ENCODE data around the gene RAP2A.

DNA sequence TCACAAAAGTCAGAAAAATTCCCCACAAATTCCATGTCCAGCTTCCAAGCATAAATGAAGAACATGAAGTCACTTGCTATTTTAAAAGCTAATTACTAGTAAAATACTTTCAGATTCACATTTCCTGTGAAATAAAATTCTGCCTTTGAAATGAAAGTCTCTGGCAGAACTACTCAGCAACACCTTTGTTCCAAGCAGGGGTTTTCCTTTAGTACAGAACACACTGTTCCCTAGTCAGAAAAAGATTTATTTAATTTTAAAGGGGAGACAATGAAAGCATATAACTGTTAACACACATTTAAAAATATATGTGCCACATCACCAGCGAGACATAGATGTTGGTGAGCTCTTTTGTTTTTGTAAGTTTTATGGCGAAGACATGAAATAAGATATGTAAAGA, 26.4 kb upstream of the RAP2A start:
- TF ChIP-seq, protein P1, sequence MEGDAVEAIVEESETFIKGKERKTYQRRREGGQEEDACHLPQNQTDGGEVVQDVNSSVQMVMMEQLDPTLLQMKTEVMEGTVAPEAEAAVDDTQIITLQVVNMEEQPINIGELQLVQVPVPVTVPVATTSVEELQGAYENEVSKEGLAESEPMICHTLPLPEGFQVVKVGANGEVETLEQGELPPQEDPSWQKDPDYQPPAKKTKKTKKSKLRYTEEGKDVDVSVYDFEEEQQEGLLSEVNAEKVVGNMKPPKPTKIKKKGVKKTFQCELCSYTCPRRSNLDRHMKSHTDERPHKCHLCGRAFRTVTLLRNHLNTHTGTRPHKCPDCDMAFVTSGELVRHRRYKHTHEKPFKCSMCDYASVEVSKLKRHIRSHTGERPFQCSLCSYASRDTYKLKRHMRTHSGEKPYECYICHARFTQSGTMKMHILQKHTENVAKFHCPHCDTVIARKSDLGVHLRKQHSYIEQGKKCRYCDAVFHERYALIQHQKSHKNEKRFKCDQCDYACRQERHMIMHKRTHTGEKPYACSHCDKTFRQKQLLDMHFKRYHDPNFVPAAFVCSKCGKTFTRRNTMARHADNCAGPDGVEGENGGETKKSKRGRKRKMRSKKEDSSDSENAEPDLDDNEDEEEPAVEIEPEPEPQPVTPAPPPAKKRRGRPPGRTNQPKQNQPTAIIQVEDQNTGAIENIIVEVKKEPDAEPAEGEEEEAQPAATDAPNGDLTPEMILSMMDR (IDR thresholded peaks at IDR 0.05), result no peak
- TF ChIP-seq POLR2A (IDR thresholded peaks at IDR 0.05), result no peak
